Thyroid gland (tissue), 4 donors: ENCODE results near the gene TNFRSF11A. TPM values are rescaled to one million over a fixed set of nuclear protein-coding genes. Genes with fewer than 3 reads are reported as not detected.

ENCODE experiments used
- DNase-seq, 2 donors: peaks; one replicate each; pipeline ENCODE4 v3.0.0-alpha.2; 2019
- H3K27ac ChIP-seq, 3 donors: fragments of 200-600 bp; sonication (generic); 1 replicate in 2 of 3; 2 replicates in 1 of 3; pipeline ENCODE4 v1.5.1; 2016 to 2019; ENCODE audit warnings: mild to moderate bottlenecking in 1 of 3, moderate library complexity in 1 of 3
- H3K27me3 ChIP-seq: fragments of 200-600 bp; sonication (generic); one replicate; pipeline ENCODE4 v1.5.1; 2019
- H3K36me3 ChIP-seq, 2 donors: fragments of 200-600 bp; sonication (generic); one replicate each; pipeline ENCODE4 v1.5.1; 2016 to 2019
- H3K4me1 ChIP-seq, 2 donors: fragments of 200-600 bp; sonication (generic); one replicate each; pipeline ENCODE4 v1.5.1; 2017 to 2019
- H3K4me3 ChIP-seq, 3 donors: fragments of 200-600 bp; sonication (generic); replicated peaks in 1 of 3; 1 replicate in 2 of 3; 2 replicates in 1 of 3; pipeline ENCODE4 v1.5.1; 2016; ENCODE audit warnings: mild to moderate bottlenecking in 1 of 3
- H3K9me3 ChIP-seq: fragments of 200-600 bp; sonication (generic); one replicate; pipeline ENCODE4 v1.5.1; 2017
- POLR2A ChIP-seq, 2 donors: fragments of 450-650 bp; IDR thresholded peaks; one replicate each; pipeline ENCODE4 v1.6.1; 2017; ENCODE audit warnings: antibody characterized with exemption in 2 of 2, mild to moderate bottlenecking in 2 of 2, moderate library complexity in 1 of 2
- WGBS, 2 donors: methylation state at CpG; one replicate each; pipeline ENCODE4 v1.1.5; 2017; 5-methylcytosine and 5-hydroxymethylcytosine counted together
- intact Hi-C: fragments of 100-400 bp; cut with DNase I; formaldehyde crosslinking; loops from one replicate; pipeline ENCODE4 v1.15.1; 2023
- total RNA-seq, 4 donors: library from RNA; depleted of rRNA; stranded (reverse); fragments of >200 nt; gene quantifications; one replicate each; pipeline ENCODE4 v1.2.3, GENCODE V29; 2016
- TF ChIP-seq, protein P1 (sequence below), 6 experiments: fragments of 200-600 bp in 3 of 6; fragments of 450-650 bp in 3 of 6; sonication (generic) in 3 of 6; IDR thresholded peaks; one replicate each; pipeline ENCODE4 v1.5.1; 2016 to 2019; ENCODE audit warnings: antibody characterized with exemption in 6 of 6, mild to moderate bottlenecking in 2 of 6, inconsistent platforms in 1 of 6, moderate library complexity in 1 of 6

Gene TNFRSF11A
- total RNA-seq, 4 donors from 2014 or later = 3.3 to 11.6 (median 6.7) TPM

DNA sequence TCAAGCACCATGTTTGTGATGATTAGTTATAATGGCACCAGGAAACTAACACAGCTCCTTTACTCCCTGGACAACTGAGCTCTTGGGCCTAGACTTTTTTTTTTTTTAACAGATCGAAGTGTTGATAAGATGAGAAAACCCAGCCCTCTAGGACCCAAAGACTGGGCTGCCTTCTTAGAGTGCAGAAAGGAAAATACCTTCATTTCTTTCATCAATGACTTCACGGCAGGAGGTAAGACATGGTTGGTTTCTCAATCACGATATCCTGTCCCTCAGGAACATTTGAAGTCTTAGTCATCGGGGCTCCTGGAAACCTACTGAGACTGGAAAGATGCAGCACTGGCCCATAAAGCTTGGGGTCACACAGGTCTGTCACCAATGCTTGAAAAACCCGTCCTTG lies 84.7 kb downstream of the TNFRSF11A start:
- Histone ChIP-seq H3K27me3 (no peaks in the 10 kb centered on the region), H3K4me1 (no peaks in the 10 kb centered on the region), H3K27ac (no peak overlapping the region), H3K9me3 (no peaks in the 10 kb centered on the region), H3K4me3 (no peak overlapping the region), H3K36me3 (no peaks in the 10 kb centered on the region)
- intact Hi-C loops = no loop called here
- TF ChIP-seq, protein P1, sequence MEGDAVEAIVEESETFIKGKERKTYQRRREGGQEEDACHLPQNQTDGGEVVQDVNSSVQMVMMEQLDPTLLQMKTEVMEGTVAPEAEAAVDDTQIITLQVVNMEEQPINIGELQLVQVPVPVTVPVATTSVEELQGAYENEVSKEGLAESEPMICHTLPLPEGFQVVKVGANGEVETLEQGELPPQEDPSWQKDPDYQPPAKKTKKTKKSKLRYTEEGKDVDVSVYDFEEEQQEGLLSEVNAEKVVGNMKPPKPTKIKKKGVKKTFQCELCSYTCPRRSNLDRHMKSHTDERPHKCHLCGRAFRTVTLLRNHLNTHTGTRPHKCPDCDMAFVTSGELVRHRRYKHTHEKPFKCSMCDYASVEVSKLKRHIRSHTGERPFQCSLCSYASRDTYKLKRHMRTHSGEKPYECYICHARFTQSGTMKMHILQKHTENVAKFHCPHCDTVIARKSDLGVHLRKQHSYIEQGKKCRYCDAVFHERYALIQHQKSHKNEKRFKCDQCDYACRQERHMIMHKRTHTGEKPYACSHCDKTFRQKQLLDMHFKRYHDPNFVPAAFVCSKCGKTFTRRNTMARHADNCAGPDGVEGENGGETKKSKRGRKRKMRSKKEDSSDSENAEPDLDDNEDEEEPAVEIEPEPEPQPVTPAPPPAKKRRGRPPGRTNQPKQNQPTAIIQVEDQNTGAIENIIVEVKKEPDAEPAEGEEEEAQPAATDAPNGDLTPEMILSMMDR (IDR thresholded peaks at IDR 0.05) = no peak
- no peak for TF ChIP-seq POLR2A (IDR thresholded peaks at IDR 0.05)
- WGBS, 2 donors = 88 to 91% methylated on average over 5 of the region's 5 CpGs
- no peak for DNase-seq

DNA sequence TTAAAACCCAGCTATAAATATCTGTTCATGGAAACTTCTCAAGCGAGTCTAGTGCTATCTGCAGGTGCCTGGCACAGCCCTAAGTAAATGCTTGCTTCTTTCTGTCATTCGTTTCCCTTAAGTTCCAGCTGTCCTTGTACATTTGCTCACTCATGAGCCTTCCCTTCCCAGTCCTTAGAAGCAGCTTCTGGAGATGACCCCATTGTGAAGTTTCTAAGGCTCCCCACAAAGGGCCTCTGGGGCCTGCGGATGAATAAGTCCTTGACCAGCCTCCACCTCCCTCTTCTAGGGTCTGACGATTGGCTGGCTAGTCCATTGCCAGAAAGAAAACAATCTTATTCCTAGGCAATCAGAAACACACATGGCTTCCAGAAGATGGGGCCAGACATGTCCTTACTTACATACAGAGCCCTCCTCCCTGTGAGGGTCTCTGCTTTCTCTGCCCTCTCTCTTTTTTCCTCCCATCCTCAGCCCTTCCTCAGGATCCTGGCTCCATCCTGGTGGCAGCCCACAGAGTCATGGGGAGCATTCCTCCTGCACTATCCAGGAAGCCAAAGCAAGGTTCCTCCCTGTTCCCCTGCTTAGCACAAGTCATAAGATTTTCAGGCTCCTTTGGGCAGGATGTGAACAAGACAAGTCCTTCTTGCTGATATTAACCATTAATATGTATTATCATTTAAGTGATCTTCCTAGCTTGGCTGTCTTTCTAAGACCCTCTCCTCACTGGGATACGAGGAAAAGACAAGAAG lies 87.3 kb downstream of the TNFRSF11A start:
- no peak overlapping the region for H3K4me3 ChIP-seq
- no peaks in the 10 kb centered on the region for H3K36me3 ChIP-seq
- intact Hi-C loops = no loop called here
- no peaks in the 10 kb centered on the region for H3K9me3 ChIP-seq
- no peak for DNase-seq
- TF ChIP-seq, protein P1 (IDR thresholded peaks at IDR 0.05) = no peak
- no peak for TF ChIP-seq POLR2A (IDR thresholded peaks at IDR 0.05)
- 82 to 86% methylated on average over 5 of the region's 5 CpGs for WGBS, 2 donors
- no peaks in the 10 kb centered on the region for H3K4me1 ChIP-seq
- no peaks in the 10 kb centered on the region for H3K27me3 ChIP-seq
- H3K27ac ChIP-seq = no peak overlapping the region

DNA sequence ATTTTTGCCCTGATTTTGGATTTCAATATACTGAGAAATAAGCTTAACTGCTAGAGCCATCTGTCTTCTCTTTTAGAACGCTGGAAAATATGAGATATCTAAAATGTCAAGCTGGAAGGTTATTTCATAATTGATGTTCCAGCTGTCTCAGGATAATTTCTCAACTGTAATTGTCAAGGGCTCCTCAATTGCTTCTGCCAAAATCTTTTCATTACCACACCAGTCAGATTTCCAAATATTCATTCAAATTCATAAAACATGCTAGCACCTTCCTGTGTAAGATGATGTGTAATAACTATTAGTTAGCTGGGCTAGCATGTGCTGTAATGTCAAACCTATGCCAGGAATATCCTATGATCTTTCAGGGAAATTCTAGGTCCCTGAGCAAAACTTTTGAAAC lies 88.1 kb downstream of the TNFRSF11A start:
- WGBS, 2 donors = 53 to 62% methylated on average over 1 of the region's 1 CpG
- DNase-seq = no peak
- Histone ChIP-seq H3K4me3 (no peak overlapping the region), H3K27ac (no peak overlapping the region), H3K36me3 (no peaks in the 10 kb centered on the region), H3K4me1 (no peaks in the 10 kb centered on the region), H3K9me3 (no peaks in the 10 kb centered on the region), H3K27me3 (no peaks in the 10 kb centered on the region)
- intact Hi-C loops = no loop called here
- no peak for TF ChIP-seq POLR2A (IDR thresholded peaks at IDR 0.05)
- TF ChIP-seq, protein P1 (IDR thresholded peaks at IDR 0.05) = no peak

DNA sequence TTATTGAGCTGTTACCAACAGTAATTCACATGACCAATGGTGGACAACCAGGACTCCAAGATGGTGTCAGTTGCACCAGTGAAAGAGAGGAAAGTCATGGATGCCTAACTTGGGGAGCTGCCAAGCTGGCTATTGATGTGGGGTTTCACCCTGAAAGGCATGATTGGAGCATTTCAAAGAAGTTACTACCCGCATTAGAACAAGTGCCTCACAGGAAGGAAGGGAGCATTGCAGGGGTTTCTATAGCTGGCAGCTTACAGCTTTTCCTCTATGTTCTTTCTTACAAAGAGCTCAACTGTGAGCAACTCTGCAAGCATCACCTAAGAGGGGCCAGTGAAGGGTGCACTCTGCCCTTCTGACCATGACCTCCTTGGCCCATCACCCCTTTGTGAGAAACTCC lies 93.1 kb downstream of the TNFRSF11A start:
- no peaks in the 10 kb centered on the region for H3K27me3 ChIP-seq
- intact Hi-C loops = no loop called here
- WGBS, 2 donors = 33 to 57% methylated on average over 1 of the region's 1 CpG
- H3K4me1 ChIP-seq = no peaks in the 10 kb centered on the region
- no peak overlapping the region for H3K27ac ChIP-seq
- TF ChIP-seq, protein P1 (IDR thresholded peaks at IDR 0.05) = no peak
- TF ChIP-seq POLR2A (IDR thresholded peaks at IDR 0.05) = no peak
- H3K9me3 ChIP-seq = no peaks in the 10 kb centered on the region
- no peaks in the 10 kb centered on the region for H3K36me3 ChIP-seq
- H3K4me3 ChIP-seq = no peak overlapping the region
- DNase-seq = no peak

DNA sequence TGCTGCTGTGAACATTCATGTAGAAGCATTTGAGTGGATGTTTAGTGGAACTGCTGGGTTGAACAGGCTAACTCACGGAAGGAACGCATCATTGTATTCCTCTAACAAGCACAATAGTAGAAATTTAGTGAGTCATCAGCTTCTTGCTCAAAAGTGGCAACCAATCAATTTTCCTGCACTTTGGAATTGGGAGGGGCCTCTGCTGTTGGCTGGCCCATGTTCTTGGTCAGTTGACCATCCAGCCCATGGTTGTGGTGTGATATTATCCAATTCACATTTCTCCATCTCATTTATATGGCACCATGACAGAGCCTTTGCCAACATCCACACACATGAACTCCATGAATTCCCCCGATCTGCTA lies 95.0 kb downstream of the TNFRSF11A start:
- no peak for TF ChIP-seq POLR2A (IDR thresholded peaks at IDR 0.05)
- TF ChIP-seq, protein P1 (IDR thresholded peaks at IDR 0.05) = no peak
- no peak overlapping the region for H3K27ac ChIP-seq
- intact Hi-C loops = no loop called here
- H3K27me3 ChIP-seq = no peaks in the 10 kb centered on the region
- WGBS, 2 donors = 88 to 94% methylated on average over 3 of the region's 3 CpGs
- no peaks in the 10 kb centered on the region for H3K36me3 ChIP-seq
- no peak overlapping the region for H3K4me3 ChIP-seq
- DNase-seq = no peak
- no peaks in the 10 kb centered on the region for H3K9me3 ChIP-seq
- H3K4me1 ChIP-seq = peaks cover 2 to 4% of the 10 kb centered on the region in 2 donors
